GM18858 (cell line): Measurements from ENCODE around the gene FANCL.
"Not testable (repeated sequence)": the region's sequence is repeated elsewhere in the genome, so short reads cannot be mapped to it uniquely, and the experiment has no call there.

Experiments used
- ATAC-seq: cut with Tn5 transposase; IDR thresholded peaks from one replicate; pipeline ENCODE4 v1.9.1; 2021; ENCODE audit not compliant: unreplicated experiment

FANCL gene

DNA sequence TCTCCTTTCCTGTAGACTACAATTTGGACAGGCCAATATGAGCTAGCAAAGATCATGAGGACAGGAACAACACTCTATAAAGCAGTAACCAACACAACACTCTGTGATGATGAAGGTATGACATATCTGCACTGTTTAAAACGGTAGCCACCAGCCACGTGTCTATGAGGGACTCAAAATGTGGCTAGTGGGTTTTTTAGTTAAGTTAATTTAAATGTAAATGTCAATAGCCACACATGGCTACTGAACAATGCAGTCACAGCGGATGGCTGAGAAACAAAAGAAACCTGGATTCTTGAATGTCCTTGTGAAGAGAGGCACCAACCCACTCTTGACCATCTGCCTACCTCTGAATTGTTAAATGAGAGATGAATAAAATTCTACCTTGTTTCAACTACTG, 33.9 kb downstream of the FANCL start:
- no peak for ATAC-seq

DNA sequence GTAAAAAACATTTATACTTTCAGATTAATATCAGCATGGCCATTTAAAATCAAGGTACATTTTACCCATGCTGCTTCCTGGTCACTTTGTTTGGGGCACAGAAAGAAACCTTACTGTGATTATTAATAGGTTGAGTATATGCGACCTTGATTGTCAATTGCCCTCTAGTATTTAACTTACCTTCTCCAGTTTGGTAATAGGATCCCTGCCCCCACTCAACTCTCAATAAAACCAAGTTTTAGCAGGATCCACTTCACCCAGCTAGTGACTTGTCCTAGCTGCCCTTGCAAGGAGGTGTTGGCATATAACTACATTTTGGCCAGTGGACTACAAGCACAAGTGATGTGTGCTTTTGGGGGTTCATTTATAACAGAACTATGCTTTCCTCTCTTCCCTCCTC, 34.3 kb downstream of the FANCL start:
- no peak for ATAC-seq

DNA sequence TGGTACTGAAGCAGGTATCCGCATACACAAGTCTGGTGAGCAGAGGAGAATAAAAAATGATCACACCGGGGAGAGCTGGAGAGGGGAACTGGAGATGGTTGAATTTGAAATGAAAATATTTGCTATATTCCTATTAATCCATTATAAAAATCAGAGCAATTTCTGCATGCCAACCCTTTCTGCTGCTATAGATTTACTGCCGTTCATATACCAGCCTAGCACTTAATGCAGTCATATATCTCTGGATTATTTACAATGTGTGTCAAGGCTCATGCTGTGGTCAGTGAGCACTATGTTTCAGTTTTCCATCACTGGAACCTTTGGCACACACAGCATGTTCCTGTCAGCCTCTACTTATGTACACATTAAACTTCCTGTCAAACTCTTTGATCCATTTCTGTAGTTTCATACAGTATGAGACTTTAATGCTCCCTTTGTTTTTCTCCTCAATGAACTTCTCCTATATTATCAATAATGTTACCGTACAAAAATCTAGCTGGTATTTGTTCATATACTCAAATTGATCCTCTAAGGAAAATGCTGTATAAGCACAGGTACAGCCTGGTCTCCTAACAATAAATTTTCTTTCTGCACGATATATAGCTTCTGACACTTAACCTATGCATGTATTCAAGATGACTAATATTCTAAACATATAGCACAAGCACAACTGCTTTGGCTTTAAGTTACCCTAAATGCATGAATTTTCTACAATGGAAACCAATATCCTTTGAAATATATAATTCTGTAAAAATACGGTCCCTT, 36.7 kb downstream of the FANCL start:
- ATAC-seq, result no peak

DNA sequence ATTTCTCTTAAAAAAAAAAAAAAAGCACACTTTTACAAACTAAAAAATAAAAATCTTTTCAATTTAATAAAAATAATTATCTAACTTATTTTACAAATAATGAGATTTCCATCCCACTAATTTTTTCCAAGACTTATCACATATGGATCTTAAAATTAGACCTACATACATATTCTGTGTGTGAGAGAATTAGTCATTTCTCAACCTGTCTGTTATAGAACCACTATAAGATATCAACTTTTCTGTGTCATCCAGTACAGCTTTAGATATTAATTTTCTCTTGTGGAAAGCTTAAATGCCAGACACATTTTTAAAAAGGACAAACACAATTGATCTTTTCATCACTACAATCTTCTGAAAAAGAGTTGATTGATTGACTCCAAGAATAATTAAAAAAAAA, 38.1 kb downstream of the FANCL start:
- ATAC-seq, result no peak

DNA sequence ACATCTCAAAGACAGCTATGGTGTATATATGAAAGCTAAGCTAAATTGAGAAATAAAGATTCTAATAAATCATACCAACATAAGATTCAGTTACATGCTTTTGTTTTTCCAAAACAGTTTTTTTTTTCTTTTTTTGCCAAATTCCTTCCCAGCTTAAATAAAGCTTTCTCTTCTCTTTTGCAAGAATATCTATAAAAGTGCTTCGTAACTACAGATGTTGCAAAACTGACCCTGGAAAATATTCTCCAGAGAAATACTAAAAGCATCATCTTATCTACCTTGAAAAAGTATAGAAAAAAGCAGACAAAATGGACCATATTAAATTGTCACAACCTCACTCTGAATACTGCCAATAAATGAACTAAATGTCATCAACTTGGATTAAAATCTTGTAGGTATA, 38.7 kb downstream of the FANCL start:
- ATAC-seq, result no peak

DNA sequence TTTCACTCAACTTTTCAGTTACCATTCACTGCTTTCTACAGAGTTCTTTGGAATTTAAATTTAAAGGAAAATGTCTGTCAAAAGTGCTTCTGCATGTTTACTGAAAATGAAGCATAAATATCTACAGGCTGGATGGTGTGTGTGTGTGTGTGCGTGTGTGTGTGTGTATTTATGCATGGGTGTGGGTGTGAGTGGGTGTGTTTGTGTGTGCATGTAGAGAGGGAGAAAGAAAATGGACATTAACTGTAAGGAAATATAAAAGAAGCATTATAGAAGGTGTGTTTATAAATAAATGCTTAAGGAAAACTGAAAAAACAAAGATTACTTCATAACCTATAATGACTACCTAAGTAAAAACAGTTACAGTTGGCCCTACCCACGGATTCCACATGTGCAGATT, 43.2 kb downstream of the FANCL start:
- ATAC-seq, result no peak

DNA sequence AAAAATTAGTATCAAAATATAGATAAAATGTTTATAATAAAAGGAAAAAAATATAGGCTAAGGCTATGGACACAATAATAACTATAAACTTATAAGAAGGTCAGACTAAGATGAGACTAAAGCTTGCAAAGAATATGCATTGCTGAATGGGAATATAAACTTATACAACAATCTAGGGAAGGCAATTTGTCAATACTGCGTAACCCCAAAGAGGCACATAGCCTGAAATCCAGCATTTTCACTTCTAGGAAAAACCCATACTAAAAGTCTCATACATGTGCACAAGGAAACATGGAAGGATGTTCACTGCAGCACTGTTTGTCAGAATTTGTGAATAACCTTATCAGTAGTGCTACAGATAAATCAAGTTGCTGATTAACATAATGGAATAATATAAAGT, 45.5 kb downstream of the FANCL start:
- ATAC-seq, result no peak

DNA sequence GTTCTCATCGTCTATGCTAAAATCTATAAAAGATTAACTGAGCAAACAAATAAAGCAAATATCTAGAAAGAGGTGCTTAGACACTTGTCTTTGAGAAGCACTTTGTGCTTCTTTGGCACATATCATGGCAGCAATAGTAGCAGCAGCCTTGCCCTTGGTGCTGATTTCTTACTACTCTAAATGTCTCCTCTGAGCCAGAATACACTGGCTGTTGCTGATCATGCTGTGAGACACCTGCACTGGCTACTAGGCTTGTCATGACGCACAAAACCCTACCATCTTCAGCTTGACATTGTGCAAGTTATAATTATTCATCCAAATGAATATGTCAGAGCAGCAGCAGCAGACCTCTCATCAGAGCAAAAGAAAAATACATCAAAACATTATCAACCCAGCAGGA, 46.7 kb downstream of the FANCL start:
- ATAC-seq, result no peak

DNA sequence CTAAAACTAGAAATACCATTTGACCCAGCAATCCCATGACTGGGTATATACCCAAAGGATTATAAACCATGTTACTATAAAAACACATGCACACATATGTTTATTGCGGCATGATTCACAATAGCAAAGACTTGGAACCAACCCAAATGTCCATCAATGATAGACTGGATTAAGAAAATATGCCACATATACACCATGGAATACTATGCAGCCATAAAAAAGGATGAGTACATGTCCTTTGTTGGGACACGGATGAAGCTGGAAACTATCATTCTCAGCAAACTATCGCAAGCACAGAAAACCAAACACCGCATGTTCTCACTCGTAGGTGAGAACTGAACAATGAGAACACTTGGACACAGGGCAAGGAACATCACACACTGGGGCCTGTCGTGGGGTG, 54.1 kb downstream of the FANCL start:
- ATAC-seq, result not testable (repeated sequence)

DNA sequence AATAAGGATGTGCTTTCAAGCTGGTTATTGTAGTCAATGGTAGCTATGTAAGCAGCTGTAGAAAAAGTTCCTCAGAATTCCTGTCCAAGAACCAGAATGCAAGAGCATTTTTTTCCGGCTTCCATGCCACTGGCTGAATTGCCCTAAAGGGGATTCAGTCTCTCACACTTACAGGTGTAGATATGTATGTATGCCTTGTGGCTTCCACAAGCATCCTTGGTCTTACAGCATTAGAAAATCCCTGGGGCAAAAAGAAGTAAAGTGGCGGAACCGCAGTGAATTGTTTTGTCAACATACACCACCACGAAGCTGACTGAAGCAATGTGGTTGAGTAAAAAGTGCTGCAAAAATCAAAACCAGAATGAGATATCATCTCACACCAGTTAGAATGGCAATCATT, 54.6 kb downstream of the FANCL start:
- ATAC-seq, result no peak

DNA sequence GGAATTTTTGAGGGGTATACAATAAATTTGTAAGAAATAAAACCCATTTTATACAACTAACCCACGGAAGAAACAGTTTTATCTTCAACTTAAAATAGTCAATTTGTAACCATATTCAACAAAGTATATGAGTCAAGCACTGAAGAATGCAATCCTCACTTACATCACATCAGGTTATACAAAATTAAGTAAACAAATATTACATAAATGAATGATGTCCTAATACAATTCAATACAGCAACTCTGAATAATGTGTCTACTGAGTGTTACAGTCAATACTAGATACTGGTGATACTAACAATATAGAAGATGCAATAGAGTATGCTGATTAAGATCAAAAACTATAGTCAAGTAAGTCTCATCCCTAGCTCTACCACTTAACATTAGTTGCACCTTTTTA, 58.6 kb downstream of the FANCL start:
- no peak for ATAC-seq

DNA sequence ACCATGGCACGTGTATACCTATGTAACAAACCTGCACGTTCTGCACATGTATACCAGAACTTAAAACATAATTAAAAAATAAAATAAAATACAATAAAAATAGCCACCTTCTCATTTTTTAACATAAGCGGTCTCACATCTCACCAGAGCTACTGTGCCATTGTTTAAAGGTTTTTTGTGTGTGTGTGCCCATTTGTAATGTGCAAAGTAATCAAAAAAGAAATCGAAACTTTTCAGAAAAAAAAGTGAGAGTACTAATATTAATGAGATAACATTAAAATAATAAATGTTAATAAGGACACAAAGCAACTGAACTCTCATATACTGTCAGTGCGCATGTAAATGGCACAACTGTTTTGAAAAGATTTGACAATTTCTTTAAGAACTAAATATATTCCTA, 60.5 kb downstream of the FANCL start:
- no peak for ATAC-seq

DNA sequence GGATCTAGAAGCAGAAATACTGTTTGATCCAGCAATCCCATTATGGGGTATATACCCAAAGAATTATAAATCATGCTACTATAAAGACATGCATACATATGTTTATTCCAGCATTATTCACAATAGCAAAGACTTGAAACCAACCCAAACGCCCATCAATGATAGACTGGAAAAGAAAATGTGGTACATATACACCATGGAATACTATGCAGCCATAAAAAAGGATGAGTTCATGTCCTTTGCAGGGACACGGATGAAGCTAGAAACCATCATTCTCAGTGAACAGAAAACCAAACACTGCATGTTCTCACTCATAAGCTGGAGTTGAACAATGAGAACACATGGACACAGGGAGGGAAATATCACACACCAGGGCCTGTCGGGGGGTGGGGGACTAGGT, 61.0 kb downstream of the FANCL start:
- ATAC-seq, result not testable (repeated sequence)

DNA sequence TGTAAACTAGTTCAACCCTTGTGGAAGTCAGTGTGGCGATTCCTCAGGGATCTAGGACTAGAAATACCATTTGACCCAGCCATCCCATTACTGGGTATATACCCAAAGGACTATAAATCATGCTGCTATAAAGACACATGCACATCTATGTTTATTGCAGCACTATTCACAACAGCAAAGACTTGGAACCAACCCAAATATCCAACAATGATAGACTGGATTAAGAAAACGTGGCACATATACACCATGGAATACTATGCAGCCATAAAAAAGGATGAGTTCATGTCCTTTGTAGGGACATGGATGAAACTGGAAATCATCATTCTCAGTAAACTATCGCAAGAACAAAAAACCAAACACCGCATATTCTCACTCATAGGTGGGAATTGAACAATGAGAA, 63.9 kb downstream of the FANCL start:
- ATAC-seq, result not testable (repeated sequence)

DNA sequence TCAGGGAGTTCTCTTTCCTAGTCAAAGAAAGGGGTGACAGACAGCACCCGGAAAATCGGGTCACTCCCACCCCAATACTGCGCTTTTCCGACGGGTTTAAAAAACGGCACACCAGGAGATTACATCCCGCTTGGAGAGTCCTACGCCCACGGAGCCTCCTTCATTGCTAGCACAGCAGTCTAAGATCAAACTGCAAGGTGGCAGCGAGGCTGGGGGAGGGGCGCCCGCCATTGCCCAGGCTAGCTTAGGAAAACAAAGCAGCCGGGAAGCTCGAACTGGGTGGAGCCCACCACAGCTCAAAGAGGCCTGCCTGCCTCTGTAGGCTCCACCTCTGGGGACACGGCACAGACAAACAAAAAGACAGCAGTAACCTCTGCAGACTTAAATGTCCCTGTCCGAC, 69.3 kb downstream of the FANCL start:
- ATAC-seq, result not testable (repeated sequence)

DNA sequence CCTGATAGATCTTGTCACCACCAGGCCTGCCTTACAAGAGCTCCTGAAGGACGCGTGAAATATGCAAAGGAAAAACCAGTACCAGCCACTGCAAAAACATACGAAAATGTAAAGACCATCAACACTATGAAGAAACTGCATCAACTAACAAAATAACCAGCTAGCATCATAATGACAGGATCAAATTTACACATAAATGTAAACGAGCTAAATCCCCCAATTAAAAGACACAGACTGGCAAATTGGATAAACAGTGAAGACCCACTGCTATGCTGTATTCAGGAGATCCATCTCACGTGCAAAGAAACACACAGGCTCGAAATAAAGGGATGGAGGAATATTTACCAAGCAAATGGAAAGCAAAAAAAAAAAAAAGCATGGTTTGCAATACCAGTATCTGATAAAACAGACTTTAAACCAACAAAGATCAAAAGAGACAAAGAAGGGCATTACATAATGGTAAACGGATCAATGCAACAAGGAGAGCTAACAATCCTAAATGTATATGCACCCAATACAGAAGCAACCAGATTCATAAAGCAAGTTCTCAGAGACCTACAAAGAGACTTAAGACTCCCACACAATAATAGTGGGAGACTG, 70.7 kb downstream of the FANCL start:
- not testable (repeated sequence) for ATAC-seq

DNA sequence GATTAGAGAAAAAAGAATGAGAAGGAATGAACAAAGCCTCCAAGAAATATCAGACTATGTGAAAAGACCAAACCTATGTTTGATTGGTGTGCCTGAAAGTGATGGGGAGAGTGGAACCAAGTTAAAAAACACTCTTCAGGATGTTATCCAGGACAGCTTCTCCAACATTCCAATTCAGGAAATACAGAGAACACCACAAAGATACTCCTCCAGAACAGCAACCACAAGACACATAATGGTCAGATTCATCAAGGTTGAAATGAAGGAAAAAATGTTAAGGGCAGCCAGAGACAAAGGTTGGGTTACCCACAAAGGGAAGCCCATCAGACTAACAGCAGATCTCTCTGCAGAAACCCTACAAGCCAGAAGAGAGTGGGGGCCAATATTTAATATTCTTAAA, 71.3 kb downstream of the FANCL start:
- ATAC-seq, result not testable (repeated sequence)

DNA sequence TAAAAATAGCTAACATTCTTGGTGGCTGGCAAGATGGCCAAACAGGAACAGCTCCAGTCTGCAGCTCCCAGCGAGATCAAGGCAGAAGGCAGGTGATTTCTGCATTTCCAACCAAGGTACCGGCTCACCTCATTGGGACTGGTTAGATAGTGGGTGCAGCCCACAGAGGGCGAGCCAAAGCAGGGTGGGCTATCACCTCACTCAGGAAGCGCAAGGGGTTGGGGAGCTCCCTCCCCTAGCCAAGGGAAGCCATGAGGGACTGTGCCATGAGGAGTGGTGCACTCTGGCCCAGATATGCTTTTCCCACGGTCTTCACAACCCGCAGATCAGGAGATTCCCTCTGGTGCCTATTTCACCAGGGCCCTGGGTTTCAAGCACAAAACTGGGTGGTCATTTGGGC, 73.0 kb downstream of the FANCL start:
- not testable (repeated sequence) for ATAC-seq

DNA sequence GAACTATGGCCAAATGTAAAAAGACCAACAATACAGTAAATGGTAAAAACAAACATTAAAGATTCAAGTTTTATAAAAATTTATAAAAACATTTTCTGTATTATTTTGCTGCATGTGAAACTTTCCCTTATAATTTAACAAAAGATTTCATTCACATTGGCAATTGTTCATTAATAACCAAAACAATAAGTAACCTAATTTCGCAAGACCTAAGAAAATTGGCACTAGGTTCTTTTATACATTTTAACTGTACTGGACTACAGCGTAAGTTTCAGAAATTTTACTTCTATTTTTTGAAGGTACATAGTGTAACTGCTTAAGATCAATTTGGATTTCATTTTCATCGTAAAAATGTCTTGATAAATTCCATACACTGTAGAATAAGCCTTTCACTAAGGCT, 77.2 kb downstream of the FANCL start:
- no peak for ATAC-seq

DNA sequence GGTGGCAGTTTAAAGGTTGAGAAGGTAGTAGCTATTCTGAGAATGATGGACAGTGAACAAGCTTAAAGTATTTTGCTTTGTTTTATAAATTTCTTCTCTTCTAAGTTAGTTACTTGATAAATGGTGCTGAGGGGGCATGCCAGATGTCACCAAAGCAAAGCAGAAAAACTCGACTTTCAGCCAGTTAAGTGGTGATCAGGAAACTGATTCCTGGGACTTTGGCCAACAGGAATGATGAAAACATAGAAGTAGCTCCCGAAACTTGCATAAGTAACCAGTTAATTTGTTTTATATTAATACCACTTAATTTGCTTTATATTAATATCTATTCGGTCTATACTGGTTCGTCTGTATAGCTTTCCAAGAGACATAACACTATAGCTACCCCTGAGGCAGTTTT, 82.6 kb downstream of the FANCL start:
- no peak for ATAC-seq

DNA sequence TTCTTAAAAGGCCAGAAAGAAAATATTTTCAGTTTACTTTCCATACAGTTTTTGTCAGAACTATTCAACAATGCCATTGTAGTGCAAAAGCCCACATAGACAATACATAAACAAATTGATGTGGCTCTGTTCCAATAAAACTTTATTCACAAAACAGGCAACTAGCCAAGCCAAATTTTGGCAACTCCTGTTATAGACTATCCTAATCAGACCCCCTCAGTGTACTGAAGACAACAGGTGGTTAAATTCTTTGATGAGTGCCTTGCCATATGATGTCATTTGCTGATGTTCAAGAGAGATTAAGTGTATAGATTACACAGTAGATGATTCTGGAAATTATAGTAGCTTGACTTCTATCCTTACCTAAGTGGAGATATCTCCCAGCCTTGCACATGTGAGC, 83.4 kb downstream of the FANCL start:
- ATAC-seq, result no peak

DNA sequence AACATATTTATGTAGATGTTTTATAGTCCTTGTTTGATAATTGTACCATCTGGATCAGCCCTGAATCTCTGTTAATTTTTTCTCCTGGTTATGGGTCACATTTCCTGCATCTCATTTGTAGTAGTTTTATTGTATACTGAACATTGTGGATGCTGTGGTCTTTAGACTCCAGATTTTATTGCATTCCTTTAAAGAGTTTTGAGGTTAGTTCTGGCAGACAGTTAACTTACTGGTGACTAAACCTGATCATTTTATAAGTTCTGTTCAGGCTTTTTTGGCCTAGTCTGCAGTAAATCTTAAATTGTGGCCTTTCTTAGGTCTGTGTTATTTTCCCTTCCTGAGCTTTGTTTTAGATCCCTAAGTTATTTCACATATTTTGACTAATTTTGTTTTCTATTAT, 84.3 kb downstream of the FANCL start:
- no peak for ATAC-seq
